NCI-H774 (cell line): ENCODE results near the gene CHMP4A.

ENCODE experiments used
- DNase-seq: peaks from one replicate; lab custom pipeline; 2025; lab: John Stamatoyannopoulos, UW

The CHMP4A gene, protein sequence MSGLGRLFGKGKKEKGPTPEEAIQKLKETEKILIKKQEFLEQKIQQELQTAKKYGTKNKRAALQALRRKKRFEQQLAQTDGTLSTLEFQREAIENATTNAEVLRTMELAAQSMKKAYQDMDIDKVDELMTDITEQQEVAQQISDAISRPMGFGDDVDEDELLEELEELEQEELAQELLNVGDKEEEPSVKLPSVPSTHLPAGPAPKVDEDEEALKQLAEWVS

DNA sequence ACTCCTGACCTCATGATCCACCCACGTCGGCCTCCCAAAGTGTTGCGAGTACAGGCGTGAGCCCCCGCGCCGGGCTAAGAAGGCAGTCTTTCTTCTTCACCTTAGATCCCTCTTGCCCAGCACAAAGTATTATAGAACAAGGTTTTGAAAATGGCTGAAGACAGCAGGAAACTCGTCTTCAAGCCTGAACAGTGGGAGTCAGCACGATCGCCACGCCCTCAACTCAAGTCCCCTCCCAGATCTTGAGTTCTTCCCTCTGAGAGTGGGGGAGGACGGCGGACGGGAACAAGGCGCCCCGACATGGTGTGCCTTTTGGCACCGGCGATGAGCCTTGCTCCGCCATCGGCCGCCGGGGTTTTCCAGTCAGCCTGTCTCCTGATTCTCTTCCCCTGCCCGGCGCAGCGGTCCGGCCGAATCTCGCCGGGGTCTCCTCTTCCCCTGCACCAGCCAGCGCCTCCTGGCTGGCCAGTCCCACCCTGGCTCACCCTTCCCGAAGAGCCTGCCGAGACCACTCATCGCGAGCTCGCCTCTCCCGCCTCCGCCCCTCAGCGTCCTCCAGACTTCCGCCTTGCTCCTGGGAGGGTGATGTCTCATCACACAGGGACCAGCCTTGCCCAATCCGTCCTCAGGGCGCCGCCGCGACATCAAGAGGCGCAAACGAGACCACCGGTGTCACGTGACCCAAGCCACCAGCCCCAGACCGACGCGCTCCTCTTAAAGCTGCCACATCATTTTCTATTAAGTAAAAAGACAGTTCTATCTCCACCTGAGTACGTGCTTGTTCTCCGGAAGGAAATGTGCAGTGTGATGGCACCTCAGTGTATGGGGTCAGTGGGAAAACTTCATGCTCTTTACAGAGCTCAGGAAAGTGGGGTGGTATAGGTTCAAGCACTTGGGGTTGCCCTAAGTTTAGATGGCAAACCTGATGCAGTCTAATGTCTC lies at the start of gene CHMP4A:
Gene CHMP4A (minus strand): TSS at position 565 of the 942 bp plus-strand sequence. CDS start 49 bp downstream, at position 516.
- DNase-seq, result peak; percentile 92

DNA sequence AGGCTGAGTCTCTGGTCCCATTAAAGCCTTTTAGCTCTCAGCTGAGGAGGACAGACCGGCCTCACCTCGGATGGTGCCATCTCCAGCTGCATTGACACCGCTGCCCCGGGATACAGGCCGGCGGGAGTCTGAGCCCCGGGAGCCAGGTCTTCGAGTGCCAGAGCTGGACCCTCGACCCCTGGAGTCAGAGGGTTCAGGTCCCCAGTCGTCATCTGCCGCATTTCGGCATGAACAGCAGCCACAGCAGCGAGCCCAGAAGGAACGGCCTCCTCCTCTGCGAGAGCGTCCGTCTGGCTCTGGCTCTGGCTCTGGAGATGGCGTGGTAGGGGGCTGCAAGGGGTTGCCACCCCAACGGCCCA lies 48.7 kb upstream of the CHMP4A start:
- no peak for DNase-seq

DNA sequence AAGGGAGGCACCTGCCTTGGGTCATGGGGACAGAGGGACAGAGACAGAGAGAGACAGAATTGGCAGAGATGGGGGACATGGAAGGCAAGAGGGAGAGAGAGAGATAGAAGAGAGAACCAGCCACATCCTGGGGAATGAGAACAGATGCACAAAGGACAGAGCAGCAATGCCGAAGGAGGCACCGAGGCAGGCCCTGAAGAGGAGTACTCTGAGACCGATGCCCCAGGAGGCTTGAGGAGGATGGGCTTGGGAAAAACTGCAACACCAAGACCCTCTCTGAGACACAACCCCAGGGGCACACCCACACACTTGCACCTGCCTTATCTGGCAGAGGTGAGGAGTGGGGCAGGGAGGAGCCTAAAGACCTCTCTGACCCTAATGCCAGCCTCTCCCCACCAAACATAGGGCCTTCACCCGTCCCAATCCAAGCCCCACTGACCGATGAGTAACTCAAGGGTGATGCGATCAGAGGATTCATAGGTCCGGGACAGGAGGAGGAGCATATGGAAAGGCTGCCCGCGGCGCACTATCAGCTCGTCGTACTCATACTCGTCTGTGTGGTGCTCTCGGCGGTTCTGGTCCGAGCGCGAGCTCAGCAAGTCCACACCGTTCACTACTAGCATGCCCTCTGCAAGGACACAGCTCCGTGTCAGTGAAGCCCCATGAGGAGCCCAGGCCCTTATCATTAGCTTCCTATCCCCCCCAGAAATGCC lies 48.1 kb upstream of the CHMP4A start:
- no peak for DNase-seq

DNA sequence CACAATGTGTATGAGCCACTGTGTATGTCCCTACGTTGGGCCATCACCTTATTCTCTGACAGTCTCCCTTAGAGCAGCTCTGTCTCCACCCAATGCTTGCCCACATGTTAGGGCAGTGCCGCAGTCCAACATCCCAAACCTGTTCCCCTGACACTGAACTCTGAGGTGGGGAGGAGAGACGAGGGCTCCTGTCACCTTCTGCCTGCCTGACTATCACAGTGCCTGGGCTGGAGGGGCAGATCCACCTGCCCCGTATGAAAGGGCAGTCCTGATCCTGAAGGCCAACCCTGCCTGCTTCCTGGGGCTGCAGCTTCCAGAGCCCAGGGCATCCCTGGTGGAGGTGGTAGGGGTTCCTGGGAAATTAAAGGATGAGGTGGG lies 47.5 kb upstream of the CHMP4A start:
- no peak for DNase-seq

DNA sequence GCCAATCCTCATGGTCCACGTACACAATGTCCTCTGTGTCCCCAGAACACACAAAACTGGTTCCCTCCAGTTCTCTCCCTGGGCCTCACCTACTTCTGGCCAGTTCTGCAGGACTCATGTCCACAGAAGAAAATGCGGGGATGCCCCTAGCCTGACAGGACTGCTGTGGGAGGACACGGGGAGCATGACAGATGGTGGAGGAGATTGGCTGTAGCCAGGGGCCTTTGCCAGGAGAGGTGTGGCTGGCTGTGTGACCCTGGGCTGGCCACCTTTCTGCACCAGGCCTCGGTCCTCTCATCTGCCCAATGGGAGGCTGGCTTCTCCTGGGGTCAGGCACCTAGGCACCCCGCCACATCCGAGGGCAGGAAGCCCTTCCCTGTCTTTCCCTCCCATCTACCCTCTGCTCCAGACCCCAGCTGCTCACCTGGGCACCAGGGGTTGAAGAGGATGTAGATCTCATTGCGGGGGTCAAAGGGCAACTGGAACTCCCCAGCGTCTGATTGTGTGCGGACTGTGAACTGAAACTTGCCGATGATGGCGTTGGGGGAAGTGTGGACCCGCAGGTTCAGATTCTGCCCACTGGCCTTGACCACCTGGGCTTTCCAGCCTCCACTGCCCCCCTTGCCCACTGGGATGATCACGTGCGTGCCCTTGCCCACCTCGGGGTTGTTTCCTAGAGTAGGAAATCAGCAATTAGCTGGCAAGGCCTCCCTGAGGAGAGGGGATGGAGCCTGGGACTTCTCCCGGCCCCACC lies 46.9 kb upstream of the CHMP4A start:
- DNase-seq, result no peak

DNA sequence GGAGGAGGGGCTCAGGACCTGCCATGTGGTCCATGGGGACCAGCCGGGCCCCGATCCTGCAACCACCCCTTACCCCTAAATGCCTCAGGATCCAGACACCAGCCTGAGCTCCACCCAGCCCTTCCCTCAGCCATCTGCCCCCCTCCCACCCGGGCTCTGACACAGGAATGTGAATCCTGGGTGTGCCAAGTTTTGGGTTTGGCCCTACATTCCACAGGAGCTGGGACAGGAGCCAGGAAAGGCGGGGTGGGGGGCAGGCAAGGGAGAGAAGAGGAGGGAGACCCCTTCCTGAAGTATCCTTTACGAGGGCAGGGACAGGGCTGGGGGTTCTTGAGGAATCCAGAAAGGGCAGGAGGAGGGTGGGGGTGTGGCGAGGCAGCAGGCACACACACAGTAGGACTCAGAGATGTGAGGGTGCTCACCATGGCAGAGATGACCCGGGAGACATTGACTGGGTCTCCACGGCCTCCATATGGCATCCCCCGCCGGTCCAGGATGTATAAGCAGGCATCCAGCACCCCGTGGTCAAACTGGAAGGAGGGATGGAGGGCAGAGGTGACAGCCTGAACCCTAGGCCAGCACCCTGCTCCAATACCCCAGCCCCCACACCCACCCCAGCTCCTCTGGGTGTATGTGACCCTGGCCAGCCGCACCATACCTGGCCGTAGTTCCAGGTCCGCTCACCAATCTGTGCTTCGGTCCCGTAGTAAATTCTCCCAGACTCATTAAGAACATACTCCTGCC lies 46.2 kb upstream of the CHMP4A start:
- DNase-seq, result no peak

DNA sequence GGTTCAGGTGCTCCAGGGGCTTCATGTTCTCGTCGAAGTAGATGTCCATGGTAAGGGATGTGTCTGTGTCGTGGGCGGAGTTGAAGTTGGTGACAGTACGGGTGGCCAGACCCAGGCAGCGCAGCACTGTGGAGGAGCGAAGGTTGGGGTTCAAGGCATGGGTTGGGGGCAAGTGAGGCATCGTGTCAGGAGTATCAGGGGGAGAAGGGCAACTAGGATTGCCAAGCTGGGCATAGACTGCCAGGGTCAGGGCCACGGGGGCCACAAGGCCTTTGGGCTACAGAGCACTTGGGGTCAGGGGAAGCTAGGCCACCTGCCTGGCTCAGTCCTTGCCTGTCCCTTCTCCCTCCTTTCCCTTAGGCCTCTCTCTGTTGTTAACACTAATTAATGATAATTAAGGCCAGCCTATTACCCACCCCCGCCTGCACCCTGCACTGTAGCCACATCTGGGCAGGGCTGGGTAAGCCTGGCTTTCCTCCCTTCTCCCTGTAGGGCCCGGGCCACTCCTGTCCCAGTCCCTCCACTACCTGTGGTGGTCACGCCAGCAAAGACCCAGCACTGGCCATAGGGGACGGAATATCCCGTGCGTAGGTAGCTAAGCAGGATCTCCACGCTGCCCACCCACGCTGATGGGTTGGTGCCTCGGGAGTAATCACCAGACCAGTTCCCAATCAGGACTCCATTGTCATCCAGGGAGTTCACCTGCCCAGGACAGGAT lies 45.4 kb upstream of the CHMP4A start:
- DNase-seq, result no peak

DNA sequence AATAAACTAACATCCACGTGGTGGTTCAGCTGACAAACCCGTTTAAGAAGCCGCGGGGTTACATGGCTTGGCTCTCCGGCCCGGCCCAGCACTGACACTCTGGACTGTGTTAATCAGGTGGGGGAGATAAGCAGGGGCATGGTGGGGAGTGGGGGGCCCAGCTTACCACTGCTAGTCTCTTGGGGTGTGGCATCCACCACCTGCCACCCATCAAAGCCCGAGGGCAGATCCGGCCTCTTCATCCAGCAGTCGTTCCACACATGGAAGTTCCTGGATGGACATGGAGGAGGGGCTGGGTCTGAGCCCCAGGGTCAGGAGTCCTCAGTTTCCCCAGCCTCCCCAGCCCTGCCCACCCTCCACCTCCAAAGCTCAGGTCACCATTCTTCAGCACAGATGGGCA lies 44.8 kb upstream of the CHMP4A start:
- no peak for DNase-seq

DNA sequence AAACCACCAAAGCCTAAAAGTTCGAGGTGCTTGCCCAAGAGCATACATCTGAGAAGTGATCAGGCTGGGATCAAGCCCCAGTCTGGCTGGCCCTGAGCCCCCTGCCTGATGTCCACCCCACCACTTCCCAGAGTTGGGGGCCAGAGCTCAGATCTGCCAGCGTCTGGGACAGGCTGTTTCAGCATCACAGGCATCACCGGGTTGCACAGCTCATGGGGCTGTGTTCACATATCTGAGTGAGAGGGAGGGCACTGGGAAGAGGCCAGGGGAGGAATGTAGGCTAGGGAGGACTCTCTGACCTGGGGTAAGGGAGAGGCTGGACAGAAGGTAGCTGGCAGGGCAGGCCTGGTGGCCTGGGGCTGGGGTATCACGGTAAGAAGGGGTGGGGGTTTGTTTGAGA lies 43.7 kb upstream of the CHMP4A start:
- DNase-seq, result no peak

DNA sequence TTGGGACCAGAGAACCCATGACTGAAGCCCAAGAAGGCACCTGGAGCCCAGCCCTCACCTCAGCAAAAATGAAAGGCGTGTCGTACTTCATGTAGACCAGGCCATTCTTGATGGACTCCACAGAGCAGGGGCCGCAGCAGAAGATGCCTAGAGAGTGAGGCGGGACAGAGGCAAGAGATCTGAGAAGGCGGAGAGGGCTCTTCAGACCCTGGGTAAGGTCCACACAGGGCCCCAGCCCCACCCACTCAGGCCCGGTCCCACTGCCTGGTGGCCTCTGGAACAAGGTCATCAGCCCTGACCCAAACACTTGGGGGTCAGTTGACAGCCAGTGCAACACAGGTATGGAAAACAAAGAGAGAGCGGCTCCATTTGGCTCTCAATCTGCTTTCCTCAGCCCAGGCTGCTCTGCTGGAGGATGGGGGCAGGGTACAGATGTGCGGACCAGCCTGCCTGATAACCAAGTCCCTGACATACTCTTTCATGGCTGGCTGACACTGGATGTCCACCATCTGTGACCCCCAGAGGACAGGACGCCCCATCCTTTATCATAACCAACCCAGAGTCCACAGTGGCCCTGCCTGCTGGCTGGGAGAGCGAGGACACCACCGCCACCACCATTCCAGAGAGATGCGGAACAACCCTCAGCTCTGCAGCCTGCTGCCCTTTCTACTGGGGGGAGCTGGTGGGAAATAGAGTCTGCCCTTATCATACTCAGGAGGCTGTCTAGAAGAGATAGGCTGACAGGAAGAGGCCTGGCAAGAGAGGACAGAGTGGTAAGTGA lies 42.8 kb upstream of the CHMP4A start:
- no peak for DNase-seq

DNA sequence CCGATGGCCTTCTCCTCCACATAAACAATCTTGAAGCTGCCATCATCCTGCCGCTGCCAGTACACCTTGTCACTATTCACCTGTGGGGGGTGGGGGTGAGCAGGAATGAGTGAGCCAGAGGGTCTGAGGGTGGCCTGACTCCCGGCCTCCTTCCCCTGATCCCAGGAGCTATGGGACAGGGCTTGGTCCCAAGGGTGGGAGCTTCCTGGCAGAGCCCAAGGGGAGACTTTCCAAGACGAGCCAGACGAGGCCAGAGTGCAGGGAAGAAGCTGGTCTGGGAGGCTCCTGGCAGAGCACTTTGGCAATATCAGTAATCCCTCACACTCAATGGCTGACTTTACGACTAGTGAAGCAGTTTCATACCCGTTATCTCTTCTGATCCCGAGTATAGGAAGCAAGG lies 42.1 kb upstream of the CHMP4A start:
- DNase-seq, result no peak

DNA sequence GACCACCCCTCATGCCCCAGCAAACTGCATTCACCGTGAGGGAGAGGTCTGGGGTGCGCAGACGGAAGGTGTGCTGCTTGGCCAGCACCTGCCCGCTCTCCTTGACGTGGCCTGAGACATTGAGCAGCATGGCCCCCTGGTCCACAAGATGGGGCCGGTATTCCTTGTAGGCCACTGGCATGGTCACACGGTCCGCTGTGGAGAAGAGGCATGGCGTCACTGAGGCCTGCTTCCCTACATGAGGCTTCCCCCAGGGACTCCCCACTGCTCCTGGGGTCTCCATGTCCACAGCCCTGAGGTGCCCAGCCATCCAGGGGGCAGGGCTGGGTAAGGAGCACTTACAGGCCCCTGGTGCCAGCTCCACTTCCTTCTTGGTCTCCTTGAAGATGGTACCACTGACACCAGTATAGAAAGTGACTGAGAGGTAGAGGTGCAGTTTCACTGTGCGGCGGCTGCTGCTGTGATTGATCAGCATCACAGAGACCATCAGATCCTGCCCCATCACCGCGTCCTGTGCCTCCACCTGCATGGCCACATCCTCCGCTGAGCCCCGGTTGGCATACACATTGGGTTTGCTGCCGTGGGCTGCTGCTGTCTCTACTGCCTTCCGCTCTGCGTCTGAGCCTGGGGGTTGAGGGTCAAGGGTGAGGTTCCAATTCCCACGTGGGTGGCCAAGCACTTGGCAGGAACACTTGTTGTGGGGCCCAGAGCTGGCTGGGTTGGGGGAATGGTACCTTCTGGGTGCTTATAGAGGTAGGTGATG lies 41.5 kb upstream of the CHMP4A start:
- no peak for DNase-seq

DNA sequence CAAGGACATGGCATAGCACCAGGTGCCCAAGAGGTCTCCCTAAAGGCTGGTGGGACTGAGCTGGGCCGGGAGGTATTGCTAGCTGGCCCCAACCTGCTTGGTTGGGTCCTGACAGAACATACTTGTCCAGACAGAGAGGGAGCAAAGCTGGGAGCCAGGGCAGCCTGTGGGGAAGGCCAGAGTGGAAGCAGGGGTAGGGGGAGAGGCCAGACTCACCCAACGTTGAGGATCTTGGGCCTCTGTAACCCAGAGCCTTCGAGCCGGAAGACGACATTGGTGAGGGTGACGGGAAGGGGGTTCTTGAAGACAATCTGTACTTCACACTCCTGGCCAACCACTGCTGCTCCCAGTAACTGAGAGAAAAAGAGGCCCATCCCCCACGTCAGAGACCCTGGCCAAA lies 40.6 kb upstream of the CHMP4A start:
- DNase-seq, result no peak

DNA sequence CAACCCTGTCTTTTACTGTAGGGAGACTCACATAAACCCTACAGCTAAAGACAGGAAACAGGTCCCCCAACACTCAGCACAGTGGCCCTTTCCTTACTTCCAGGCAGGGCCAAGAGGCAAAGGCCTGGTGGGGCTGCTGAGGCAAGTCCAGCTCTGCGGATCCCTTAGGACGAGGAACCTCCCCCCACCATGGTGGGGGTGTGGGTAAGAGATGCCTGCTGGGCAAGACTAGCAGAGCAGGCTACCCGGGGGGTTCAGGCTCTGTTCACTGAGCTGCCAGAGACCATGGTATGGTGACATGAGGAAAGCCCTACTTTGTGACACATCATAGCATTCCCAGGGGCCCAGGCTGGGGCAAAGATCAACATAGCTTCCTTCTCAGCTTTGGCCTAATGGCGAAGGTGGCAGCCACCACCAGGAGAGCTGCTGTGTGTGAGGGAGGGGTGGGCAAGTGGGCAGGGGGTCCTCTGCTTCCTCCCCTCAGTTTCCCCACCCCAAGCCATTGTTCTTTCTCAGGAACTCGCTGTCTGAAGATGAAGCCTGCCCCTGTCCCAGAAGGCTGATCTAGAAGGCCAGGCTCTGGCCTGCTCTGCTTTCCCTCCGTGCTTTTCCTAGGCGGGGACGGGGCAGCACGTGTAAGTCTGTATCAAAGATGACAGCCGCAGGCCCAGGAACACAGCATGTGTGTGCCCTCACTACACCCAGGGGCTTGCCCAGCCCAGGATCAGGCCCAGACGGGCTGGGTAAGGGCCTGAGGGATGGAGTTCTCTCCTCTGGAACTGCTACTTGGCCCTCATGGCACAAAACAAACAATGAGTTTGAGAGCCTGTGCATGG lies 39.2 kb upstream of the CHMP4A start:
- DNase-seq, result no peak

DNA sequence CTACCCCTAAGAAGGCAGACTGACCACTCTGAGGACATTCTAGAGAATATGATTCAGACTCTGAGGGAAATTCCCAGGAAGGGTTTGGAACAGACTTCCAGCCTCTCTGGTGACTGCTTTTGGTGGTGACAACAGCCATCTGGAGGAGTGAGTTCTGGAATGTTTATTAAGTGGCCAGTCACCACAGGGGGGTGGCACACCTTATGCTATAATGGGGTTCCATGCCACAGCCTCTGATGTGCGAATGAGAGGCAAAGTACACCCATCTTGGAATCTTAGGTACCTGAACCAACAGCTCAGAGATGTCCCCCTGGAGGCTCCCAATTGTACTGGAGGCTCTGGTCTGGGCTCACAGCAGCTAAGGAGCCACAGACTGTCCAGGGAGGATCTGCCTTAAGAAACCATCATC lies 38.6 kb upstream of the CHMP4A start:
- no peak for DNase-seq

DNA sequence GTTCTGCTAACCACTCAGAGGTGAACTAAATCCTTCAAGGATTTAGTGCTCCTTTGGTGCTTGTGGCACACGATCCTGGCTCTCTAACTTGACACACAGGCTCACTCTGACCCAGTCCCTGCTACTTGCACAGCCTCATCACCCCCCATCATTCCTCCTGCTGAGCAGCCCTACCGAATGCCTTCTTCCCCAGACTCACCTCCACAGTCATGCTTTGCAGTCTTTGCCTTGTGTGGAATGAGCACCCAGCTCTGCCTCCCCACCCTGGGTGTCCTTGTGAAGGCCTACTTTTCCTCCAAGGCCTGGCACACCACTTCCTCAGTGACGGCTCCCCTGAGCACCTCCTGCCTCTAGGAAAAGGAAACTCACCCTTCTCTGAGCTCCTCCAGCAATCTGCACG lies 37.1 kb upstream of the CHMP4A start:
- DNase-seq, result no peak

DNA sequence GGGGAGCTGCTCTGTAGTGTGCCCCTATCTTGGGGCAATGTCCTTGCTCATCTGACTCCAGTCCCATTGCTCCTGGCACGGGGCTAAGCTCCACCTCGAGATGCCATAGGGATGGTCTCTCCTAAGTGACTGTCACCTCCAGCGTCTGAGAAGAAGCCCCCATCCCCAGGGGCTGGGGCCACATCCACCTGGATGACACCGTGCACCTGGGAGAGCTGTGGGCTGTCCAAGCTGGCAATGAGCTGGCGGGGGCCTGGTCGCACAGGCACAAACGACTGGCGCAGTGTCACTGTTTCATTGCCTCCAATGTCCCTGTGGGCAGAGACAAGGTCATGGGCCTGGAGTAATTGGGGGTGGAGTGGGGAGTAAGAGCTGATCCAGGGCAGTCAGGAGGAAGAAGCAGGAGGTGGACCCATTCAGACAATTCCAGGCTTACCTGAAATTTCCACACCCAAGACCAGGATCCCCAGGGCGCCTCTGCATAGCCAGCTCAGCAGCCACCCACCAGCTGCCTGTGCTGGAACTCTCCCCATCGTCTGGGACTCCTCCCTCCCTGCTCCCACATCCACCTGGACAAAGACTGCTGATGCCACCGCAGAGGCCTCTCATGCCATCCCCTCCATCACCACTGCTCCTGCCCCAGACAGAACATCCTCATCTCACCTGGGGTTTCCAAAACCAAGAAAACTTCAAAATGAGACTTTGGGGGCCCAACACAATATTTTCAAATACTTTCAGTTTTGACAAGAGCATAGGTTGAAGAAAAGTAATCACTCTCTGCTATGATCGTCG lies 36.1 kb upstream of the CHMP4A start:
- DNase-seq, result no peak

DNA sequence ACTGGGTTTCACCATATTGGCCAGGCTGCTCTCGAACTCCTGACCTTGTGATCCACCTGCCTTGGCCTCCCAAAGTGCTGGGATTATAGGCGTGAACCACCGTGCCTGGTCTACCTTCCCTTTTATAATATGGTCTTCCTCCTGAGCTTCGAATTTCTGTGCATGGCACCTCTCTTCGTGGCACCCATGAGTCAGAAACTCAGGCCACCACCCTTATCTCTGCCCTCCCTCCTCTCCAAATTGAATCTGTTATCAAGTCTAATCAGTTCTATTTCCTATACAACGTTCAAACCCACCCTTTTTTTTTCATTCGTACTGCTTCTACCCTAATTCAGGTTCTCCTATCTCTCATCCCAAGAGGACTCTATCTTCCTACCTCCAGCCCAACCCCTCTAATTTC lies 34.1 kb upstream of the CHMP4A start:
- no peak for DNase-seq
